AML-193 (cell line): ENCODE measurements around the gene CEP78.

Experiments
- DNase-seq, 2 experiments: peaks; one replicate each; lab custom pipeline; 2025; lab: John Stamatoyannopoulos, UW

Gene CEP78

DNA sequence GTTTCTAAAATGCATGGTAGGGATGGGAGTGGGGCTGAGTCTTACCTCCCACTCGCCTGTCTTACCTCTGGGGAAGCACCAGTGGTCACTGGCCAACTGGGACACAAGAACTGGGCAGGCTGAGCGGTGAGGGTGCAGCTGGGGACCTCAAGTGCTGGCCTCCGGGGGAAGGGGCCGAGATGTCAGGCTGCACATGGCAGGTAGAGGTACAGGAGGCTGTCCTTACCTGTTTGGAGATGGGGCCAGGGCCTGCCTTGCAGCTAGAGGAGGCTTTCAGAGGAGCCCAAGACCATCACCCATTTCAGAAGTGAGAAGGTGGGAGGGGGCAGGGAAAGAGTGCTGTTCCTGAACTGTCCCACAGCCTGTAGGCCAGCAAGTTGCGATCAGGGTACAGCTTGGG is 75.2 kb downstream of the CEP78 start:
- DNase-seq = no peak

GRCh38 chr9:78311886-78312524 is 76.1 kb downstream of the CEP78 start:
- no peak for DNase-seq

DNA sequence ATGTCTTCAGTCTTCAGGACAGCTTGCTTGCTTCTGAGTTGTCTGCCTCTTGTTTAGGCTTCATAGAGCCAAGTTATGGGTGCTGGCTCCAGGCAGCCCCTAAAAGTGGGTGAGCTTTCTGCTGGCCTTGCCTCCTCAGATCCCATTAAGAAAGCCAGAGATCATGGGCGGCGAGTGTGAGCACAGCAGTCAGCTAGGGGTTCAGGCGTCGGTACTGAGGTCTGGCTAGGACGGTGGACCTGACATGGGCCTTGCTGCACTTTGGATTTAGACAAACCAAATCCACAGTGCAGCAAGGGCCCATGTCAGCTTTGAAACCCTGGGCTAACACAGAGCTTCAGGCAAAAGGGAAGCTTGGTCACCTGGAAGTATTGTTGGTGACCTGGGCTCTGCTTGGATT is 78.7 kb downstream of the CEP78 start:
- no peak for DNase-seq

- no peak for DNase-seq
These were observed 79.3 kb downstream of the CEP78 start for GRCh38 chr9:78314953-78315870.

- DNase-seq = no peak
These were observed 80.5 kb downstream of the CEP78 start for GRCh38 chr9:78316166-78316892.

DNA sequence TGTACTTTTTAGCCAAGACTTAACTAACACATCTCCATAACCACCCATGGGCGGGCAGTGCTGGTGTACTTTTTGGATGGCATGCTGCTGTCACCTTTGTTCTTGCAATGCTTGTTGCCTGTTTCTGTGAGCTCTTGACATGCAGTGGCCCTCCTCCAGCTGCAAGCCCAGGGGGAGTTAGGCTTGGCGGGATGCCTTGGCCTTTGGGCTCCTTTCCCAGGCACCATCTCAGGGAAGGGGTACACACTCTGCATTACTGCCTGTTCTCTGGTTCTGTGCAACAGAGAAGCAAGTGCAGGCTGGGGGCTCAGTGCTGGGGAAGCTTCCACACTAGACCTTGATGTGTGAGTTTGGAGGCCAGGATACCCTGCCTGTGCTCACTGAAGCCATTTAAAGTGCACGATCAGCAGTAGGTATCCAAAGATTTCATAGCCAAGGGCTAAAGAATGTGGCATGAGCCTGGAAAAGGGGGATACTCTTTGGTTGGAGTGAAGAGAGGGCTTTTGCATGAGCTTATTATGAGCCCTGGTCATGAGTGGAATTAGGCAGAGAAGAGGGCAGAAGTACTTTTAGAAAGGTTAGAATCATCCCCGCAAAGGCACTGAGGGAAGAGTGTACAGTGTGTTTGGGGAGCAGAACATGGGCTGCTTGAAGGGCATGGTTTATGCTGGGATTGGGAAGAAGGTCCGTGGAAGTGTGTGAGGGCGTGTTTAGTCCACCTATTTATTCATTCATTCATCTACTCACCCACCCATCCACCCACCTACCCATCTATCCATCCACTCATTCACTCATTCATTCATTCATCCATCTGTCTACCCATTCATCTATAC is 83.5 kb downstream of the CEP78 start:
- no peak for DNase-seq

DNA sequence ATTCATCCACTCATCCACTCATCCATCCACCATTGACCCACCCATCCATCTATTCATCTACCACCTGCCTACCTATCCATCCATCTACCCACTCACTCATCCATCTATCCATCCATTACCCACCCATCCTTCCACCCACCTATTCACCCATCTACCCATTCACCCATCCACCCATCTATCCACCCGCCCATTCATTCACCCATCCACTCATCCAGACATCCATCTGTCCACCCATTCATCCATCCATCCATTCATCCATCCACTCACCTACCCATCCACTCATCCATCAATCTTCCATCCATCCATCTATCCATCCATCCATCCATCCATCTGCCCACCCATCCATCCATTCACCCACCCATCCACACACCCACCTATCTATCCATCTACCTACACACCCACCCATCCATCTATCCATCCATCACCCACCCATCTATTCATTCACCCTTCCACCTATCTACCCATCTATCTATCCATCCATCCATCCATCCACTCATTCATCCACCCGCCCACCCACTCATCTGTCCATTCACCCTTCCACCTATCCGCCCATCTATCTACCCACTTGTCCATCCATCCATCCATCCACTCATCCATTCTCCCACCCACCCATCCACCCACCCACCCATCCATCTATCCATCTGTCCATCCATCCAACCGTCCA is 84.3 kb downstream of the CEP78 start:
- no peak for DNase-seq

GRCh38 chr9:78320875-78321496 is 85.1 kb downstream of the CEP78 start:
- no peak for DNase-seq

GRCh38 chr9:78321505-78321904 is 85.6 kb downstream of the CEP78 start:
- no peak for DNase-seq

DNA sequence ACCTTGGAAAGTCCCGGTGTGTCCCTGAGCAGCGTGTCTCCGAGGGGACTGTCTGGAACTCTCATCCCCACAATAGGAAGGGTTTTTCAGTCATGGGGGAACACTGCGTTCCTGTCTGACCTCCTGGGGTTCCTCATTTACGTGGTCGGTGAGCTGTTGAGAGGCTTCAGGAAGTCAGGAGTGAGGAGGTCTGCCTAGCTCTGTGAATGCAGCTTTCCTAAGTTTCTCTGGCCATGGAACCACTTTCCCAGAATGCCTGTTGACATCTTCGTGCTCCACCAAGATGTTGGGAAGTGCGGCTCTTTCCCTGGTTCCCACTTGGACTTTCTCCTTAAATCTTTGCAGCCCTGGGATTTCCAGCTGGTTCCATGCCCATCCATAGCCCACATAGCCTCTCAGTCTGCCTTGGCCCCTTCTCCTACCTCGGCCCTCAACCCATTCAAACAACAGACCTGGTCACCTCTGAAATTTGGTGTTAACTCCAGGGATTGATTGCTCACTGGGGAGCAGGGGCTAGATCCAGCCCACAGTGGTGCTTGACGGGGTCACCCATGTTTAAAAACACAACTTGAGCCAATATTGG is 88.3 kb downstream of the CEP78 start:
- no peak for DNase-seq

DNA sequence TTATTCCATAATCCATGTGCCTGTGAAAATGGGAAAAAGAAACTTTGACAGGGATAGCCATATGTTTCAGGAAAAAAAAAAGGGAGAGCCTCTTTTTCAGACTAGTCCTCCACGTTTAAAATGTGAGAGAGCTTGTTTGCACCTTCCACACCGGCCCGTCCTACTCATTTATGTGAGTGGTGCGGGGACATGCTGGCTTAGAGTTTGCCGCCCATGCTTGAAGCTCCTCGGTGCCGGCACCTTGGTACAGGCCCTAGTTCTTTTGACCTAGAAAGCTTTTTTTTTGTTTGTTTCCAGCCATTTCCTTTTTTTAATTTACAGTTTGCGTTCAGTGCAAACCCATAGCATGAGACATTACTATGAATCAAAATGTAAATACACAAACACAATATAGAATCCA is 88.8 kb downstream of the CEP78 start:
- no peak for DNase-seq

GRCh38 chr9:78325343-78325742 is 89.5 kb downstream of the CEP78 start:
- DNase-seq = no peak

- no peak for DNase-seq
These were observed 90.0 kb downstream of the CEP78 start for GRCh38 chr9:78325846-78326360.

GRCh38 chr9:78326564-78326963 is 90.7 kb downstream of the CEP78 start:
- no peak for DNase-seq
